HepG2 (cell line): Measurements from ENCODE around the gene ALG5. TPM values are rescaled to one million over a fixed set of nuclear protein-coding genes. Genes with fewer than 3 reads are reported as not detected.
A peak's percentile ranks its signal among the peaks of the same experiment; 100 is the strongest.

ENCODE experiments used
- ATAC-seq: fragments of 200-7000 bp; cut with Tn5 transposase; 3 replicates; pipeline ENCODE4 v1.9.1; 2020; ENCODE audit warnings: mild to moderate bottlenecking, moderate library complexity
- BruUV-seq: library from RNA; stranded (reverse); fragments of 400-500 nt; replicated peaks from 2 replicates; lab custom pipeline; 2021; lab: Mats Ljungman, UMichigan
- CTCF ChIA-PET: fragments of 300-600 bp; formaldehyde crosslinking; extraction: SDS; loops from one replicate; lab custom pipeline; 2021; ENCODE audit warnings: low total read pairs, inconsistent platforms, low intra/inter-chr PET ratio; lab: Yijun Ruan, JAX
- POLR2A ChIA-PET: fragments of 350-600 bp; sonication (Branson Sonifier 250); formaldehyde crosslinking; loops from one replicate; lab custom pipeline; 2020; ENCODE audit warnings: antibody characterized with exemption, inconsistent platforms; lab: Yijun Ruan, JAX
- DNase-seq: peaks from one replicate; pipeline ENCODE4 v3.0.0-alpha.2; 2015; ENCODE audit warnings: low spot score
- FAIRE-seq: peaks from 3 replicates; lab custom pipeline; 2011; peaks lifted over from hg19 to GRCh38; lab: Jason Lieb, UNC
- H2AFZ ChIP-seq: one replicate; pipeline ENCODE4 v1.6.1; 2011; ENCODE audit warnings: low read length, inconsistent platforms
- H3K27ac ChIP-seq: fragments of 300-600 bp; 3 replicates; pipeline ENCODE4 v1.8.0; 2011; ENCODE audit warnings: mixed run types, mild to moderate bottlenecking, mixed read lengths, low read length, inconsistent platforms; ENCODE audit not compliant: insufficient read depth; ENCODE audit errors: extremely low read length
- H3K27me3 ChIP-seq, 2 experiments: fragments of 200-600 bp in 1 of 2; 2 replicates in 1 of 2; 3 replicates in 1 of 2; pipeline versions ENCODE4 v1.6.0 to v1.8.0; 2011; ENCODE audit warnings: low read length in 2 of 2, mild to moderate bottlenecking in 2 of 2, moderate library complexity in 2 of 2, inconsistent platforms in 1 of 2; ENCODE audit not compliant: insufficient read depth in 2 of 2, control insufficient read depth in 1 of 2
- H3K36me3 ChIP-seq, 2 experiments: fragments of 200-600 bp in 1 of 2; replicated peaks in 1 of 2; 2 replicates in 1 of 2; 3 replicates in 1 of 2; pipeline versions ENCODE4 v1.5.1 to v1.8.0; 2011; ENCODE audit warnings: low read length in 2 of 2, inconsistent platforms in 1 of 2; ENCODE audit not compliant: insufficient read depth in 2 of 2, control insufficient read depth in 1 of 2
- H3K4me1 ChIP-seq: 2 replicates; pipeline ENCODE4 v1.5.1; 2012; ENCODE audit warnings: low read length, inconsistent platforms; ENCODE audit not compliant: insufficient read depth
- H3K4me2 ChIP-seq: 2 replicates; pipeline ENCODE4 v1.6.0; 2011; ENCODE audit warnings: low read depth, low read length, inconsistent platforms
- H3K4me3 ChIP-seq, 3 experiments: fragments of 200-600 bp in 1 of 3; sonication (generic), shearing (Covaris generic) in 1 of 3; replicated peaks in 1 of 3; 2 replicates each; pipeline ENCODE4 v1.5.1; 2011 to 2016; ENCODE audit warnings: low read length in 3 of 3, inconsistent platforms in 2 of 3, low read depth in 2 of 3, mild to moderate bottlenecking in 2 of 3, control low read depth in 1 of 3, mixed read lengths in 1 of 3; ENCODE audit not compliant: insufficient read depth in 1 of 3
- H3K79me2 ChIP-seq: one replicate; pipeline ENCODE4 v1.6.1; 2011; ENCODE audit warnings: low read length, inconsistent platforms; ENCODE audit not compliant: insufficient read depth
- H3K9ac ChIP-seq: 2 replicates; pipeline ENCODE4 v1.6.0; 2011; ENCODE audit warnings: mild to moderate bottlenecking, low read depth, low read length, inconsistent platforms; ENCODE audit not compliant: insufficient read depth
- H3K9me3 ChIP-seq: 2 replicates; pipeline ENCODE4 v1.5.1; 2012; ENCODE audit warnings: mild to moderate bottlenecking, low read length
- H4K20me1 ChIP-seq: 2 replicates; pipeline ENCODE4 v1.6.0; 2011; ENCODE audit warnings: inconsistent platforms, mild to moderate bottlenecking, low read length, moderate library complexity; ENCODE audit not compliant: insufficient read depth
- CEBPB ChIP-seq: IDR thresholded peaks from 2 replicates; pipeline ENCODE4 v1.6.1; 2011; ENCODE audit warnings: low read depth, low read length, improper control_type of control experiment, borderline replicate concordance
- HOXA9 ChIP-seq: sonication (generic); formaldehyde crosslinking; IDR thresholded peaks from 2 replicates; pipeline ENCODE4 v1.8.1; 2022; ENCODE audit warnings: missing genetic modification reagents, mild to moderate bottlenecking, moderate library complexity, borderline replicate concordance
- WGBS: methylation state at CpG from one replicate; pipeline ENCODE4 v1.1.6; 2017; ENCODE audit warnings: low lambda C conversion rate; 5-methylcytosine and 5-hydroxymethylcytosine counted together
- in situ Hi-C: cut with HindIII; loops from 2 replicates; pipeline ENCODE4 v1.10.0; 2017; ENCODE audit warnings: low pct_unique_long_range_greater_than_20kb; ENCODE audit not compliant: extremely low pct_ligation_motif_present
- intact Hi-C: fragments of 100-400 bp; cut with micrococcal nuclease; formaldehyde crosslinking; loops from one replicate; pipeline ENCODE4 v1.10.0; 2022; ENCODE audit not compliant: unreplicated experiment
- polyA plus RNA-seq, 8 experiments: library from polyadenylated mRNA; depleted of rRNA in 3 of 8; stranded (reverse) in 7 of 8; unstranded in 1 of 8; fragments of >200 nt; fragmentation: Illumina TruSeq in 4 of 8; extraction: Trizol in 4 of 8; gene quantifications; 2 replicates each; pipeline versions ENCODE4 v1.2.1 to v1.2.3, GENCODE V29; 2011 to 2016; ENCODE audit warnings: low read depth in 4 of 8, missing spikeins in 1 of 8, mixed read lengths in 1 of 8; ENCODE audit not compliant: insufficient read depth in 1 of 8
- total RNA-seq, 5 experiments: library from RNA; depleted of rRNA; stranded (reverse); fragments of >200 nt; fragmentation: Illumina TruSeq; extraction: Trizol; gene quantifications; 2 replicates each; pipeline ENCODE4 v1.2.3, GENCODE V29; 2016; ENCODE audit warnings: low read depth in 1 of 5
- TF ChIP-seq, protein P1 (sequence below): sonication (generic); formaldehyde crosslinking; IDR thresholded peaks from 2 replicates; pipeline ENCODE4 v1.8.1; 2023; ENCODE audit warnings: mild to moderate bottlenecking, inconsistent platforms, moderate library complexity, missing genetic modification reagents, borderline replicate concordance

Gene ALG5
- total and polyA plus RNA-seq, 2 of the 13 experiments (the other 11 are each of a cell fraction or from before 2014, with no cell fraction given), result 27.8 to 51.1 TPM

GRCh38 chr13:36915106-36915505 is 84.0 kb downstream of the ALG5 start:
- DNase-seq (no peak), FAIRE-seq (no peak)
- in situ Hi-C loops (no loop called here), intact Hi-C loops (no loop called here)
- 90% methylated on average over 5 of the region's 5 CpGs for WGBS
- Histone ChIP-seq H3K36me3 (no peaks in the 10 kb centered on the region), H3K27ac (no peak overlapping the region), H3K4me3 (no peak overlapping the region)
- ChIA-PET CTCF (no interaction called here), POLR2A (no interaction called here)
- TF ChIP-seq, protein P1, sequence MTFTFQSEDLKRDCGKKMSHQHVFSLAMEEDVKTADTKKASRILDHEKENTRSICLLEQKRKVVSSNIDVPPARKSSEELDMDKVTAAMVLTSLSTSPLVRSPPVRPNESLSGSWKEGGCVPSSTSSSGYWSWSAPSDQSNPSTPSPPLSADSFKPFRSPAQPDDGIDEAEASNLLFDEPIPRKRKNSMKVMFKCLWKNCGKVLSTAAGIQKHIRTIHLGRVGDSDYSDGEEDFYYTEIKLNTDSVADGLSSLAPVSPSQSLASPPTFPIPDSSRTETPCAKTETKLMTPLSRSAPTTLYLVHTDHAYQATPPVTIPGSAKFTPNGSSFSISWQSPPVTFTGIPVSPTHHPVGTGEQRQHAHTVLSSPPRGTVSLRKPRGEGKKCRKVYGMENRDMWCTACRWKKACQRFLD, result no peak
- TF ChIP-seq, all 625 proteins: peak for 0
- peaks cover 63% of the 10 kb centered on the region for H3K79me2 ChIP-seq
- BruUV-seq, result no TSS peak
- H3K9me3 ChIP-seq, result no peaks in the 10 kb centered on the region
- peaks cover 53% of the 10 kb centered on the region for H3K4me1 ChIP-seq
- no peak overlapping the region for H3K9ac ChIP-seq
- H3K4me2 ChIP-seq, result no peak overlapping the region
- no peak overlapping the region for H2AFZ ChIP-seq
- ATAC-seq, result no peak
- no peaks in the 10 kb centered on the region for H3K27me3 ChIP-seq
- H4K20me1 ChIP-seq, result no peaks in the 10 kb centered on the region

- Histone ChIP-seq H3K4me1 (peaks cover 53% of the 10 kb centered on the region), H3K4me2 (no peak overlapping the region), H3K9me3 (no peaks in the 10 kb centered on the region), H3K36me3 (no peaks in the 10 kb centered on the region), H3K79me2 (peaks cover 63% of the 10 kb centered on the region), H3K4me3 (no peak overlapping the region), H4K20me1 (no peaks in the 10 kb centered on the region), H3K9ac (no peak overlapping the region), H3K27me3 (no peaks in the 10 kb centered on the region), H2AFZ (no peak overlapping the region), H3K27ac (no peak overlapping the region)
- intact Hi-C loops (no loop called here), in situ Hi-C loops (no loop called here)
- WGBS, result 98% methylated on average over 4 of the region's 4 CpGs
- ATAC-seq, result no peak
- no peak for FAIRE-seq
- TF ChIP-seq CEBPB (peak; percentile 16; the same call in 1 of the 2 replicates), HOXA9 (CRISPR knock-in tag) (no peak)
- CTCF ChIA-PET, result no interaction called here
- no TSS peak for BruUV-seq
- POLR2A ChIA-PET, result no interaction called here
- no peak for DNase-seq
Measured at GRCh38 chr13:36914648-36915047, 84.5 kb downstream of the ALG5 start.
